A549 (cell line): ENCODE data around the gene SDR39U1. TPM values are rescaled to one million over a fixed set of nuclear protein-coding genes. Genes with fewer than 3 reads are reported as not detected.

Experiments used
- ATAC-seq, 2 experiments: fragments of 200-7000 bp in 1 of 2; fragments of >200 bp in 1 of 2; cut with Nextera tagmentation in 1 of 2; cut with Tn5 transposase in 1 of 2; 3 replicates each; pipeline versions ENCODE4 v1.8.0 to v1.9.1; 2018 to 2020; ENCODE audit warnings: mild to moderate bottlenecking in 1 of 2, moderate library complexity in 1 of 2
- CTCF ChIA-PET: fragments of 300-600 bp; sonication (Branson Sonifier 250); formaldehyde crosslinking; extraction: SDS; loops from one replicate; lab custom pipeline; 2021; ENCODE audit warnings: antibody characterized with exemption, inconsistent platforms; lab: Yijun Ruan, JAX
- POLR2A ChIA-PET: fragments of 350-600 bp; formaldehyde crosslinking; extraction: SDS; loops from one replicate; lab custom pipeline; 2021; ENCODE audit warnings: antibody characterized with exemption, inconsistent platforms; lab: Yijun Ruan, JAX
- DNase-seq, 2 experiments: peaks; one replicate each; pipeline versions ENCODE4 v3.0.0 to v3.0.0-alpha.2; 2011 to 2016; ENCODE audit warnings: low read depth in 1 of 2, low spot score in 1 of 2
- FAIRE-seq: peaks from 2 replicates; lab custom pipeline; 2011; peaks lifted over from hg19 to GRCh38; lab: Jason Lieb, UNC
- H3K27ac ChIP-seq, 2 experiments: fragments of >200 bp; sonication (Bioruptor Twin); formaldehyde crosslinking; 3 replicates each; pipeline ENCODE4 v1.5.1; 2016 to 2017
- H3K4me1 ChIP-seq: fragments of >200 bp; sonication (Bioruptor Twin); formaldehyde crosslinking; 3 replicates; pipeline ENCODE4 v1.6.1; 2016
- H3K4me2 ChIP-seq: fragments of >200 bp; sonication (Bioruptor Twin); formaldehyde crosslinking; 3 replicates; pipeline ENCODE4 v1.6.1; 2016
- H3K4me3 ChIP-seq: fragments of >200 bp; sonication (Bioruptor Twin); formaldehyde crosslinking; 3 replicates; pipeline ENCODE4 v1.5.1; 2016
- H3K9me3 ChIP-seq: fragments of >200 bp; sonication (Bioruptor Twin); formaldehyde crosslinking; 3 replicates; pipeline ENCODE4 v1.6.1; 2016
- ATOH8 ChIP-seq: fragments of 250-450 bp; sonication (Bioruptor Pico); IDR thresholded peaks from 2 replicates; pipeline ENCODE4 v1.5.0; 2020; ENCODE audit warnings: low read depth, mild to moderate bottlenecking, moderate library complexity
- CBX8 ChIP-seq: fragments of 200-600 bp; sonication (generic); IDR thresholded peaks from 2 replicates; pipeline ENCODE4 v1.6.1; 2016
- CHD4 ChIP-seq: fragments of 200-600 bp; sonication (generic); IDR thresholded peaks from 2 replicates; pipeline ENCODE4 v1.6.1; 2016; ENCODE audit warnings: antibody characterized with exemption, mild to moderate bottlenecking, borderline replicate concordance
- CTCF ChIP-seq: fragments of >200 bp; sonication (Bioruptor Twin); formaldehyde crosslinking; IDR thresholded peaks from 3 replicates; pipeline ENCODE4 v1.5.1; 2016
- ELK1 ChIP-seq: fragments of 150-350 bp; IDR thresholded peaks from 2 replicates; pipeline ENCODE4 v1.6.1; 2014; ENCODE audit warnings: low read depth, mild to moderate bottlenecking, low read length
- GATA3 ChIP-seq: IDR thresholded peaks from 2 replicates; pipeline ENCODE4 v1.6.1; 2012; ENCODE audit warnings: borderline replicate concordance
- HES2 ChIP-seq: fragments of >200 bp; sonication (Bioruptor Twin); formaldehyde crosslinking; IDR thresholded peaks from 2 replicates; pipeline ENCODE4 v1.6.1; 2016
- HOXA7 ChIP-seq: fragments of 250-450 bp; sonication (Bioruptor Pico); IDR thresholded peaks from 2 replicates; pipeline ENCODE4 v1.5.0; 2020; ENCODE audit warnings: mild to moderate bottlenecking, moderate library complexity
- JUNB ChIP-seq: fragments of >200 bp; sonication (Bioruptor Twin); formaldehyde crosslinking; IDR thresholded peaks from 2 replicates; pipeline ENCODE4 v1.6.1; 2016
- KDM1A ChIP-seq: fragments of 200-600 bp; sonication (generic); IDR thresholded peaks from 2 replicates; pipeline ENCODE4 v1.6.1; 2016; ENCODE audit warnings: low read depth, mild to moderate bottlenecking
- MAFK ChIP-seq: fragments of 450-650 bp; IDR thresholded peaks from 2 replicates; pipeline ENCODE4 v1.6.1; 2014; ENCODE audit not compliant: partially characterized antibody
- MAX ChIP-seq: IDR thresholded peaks from 2 replicates; pipeline ENCODE4 v1.6.1; 2012
- NFE2L2 ChIP-seq: fragments of 150-350 bp; conservative IDR thresholded peaks from 2 replicates; pipeline ENCODE4 v1.6.1; 2014; ENCODE audit warnings: low read length
- NPAS2 ChIP-seq: fragments of 250-450 bp; sonication (Bioruptor Pico); IDR thresholded peaks from 2 replicates; pipeline ENCODE4 v1.8.0; 2022; ENCODE audit warnings: mild to moderate bottlenecking, moderate library complexity, borderline replicate concordance
- NR3C1 ChIP-seq: fragments of >200 bp; sonication (Bioruptor Twin); formaldehyde crosslinking; IDR thresholded peaks from 3 replicates; pipeline ENCODE4 v1.6.1; 2017
- PBX3 ChIP-seq: IDR thresholded peaks from 2 replicates; pipeline ENCODE4 v1.6.1; 2012
- RCOR1 ChIP-seq: fragments of 150-350 bp; IDR thresholded peaks from 2 replicates; pipeline ENCODE4 v1.6.1; 2014; ENCODE audit warnings: antibody characterized with exemption, low read length, low read depth
- RNF2 ChIP-seq: fragments of 200-600 bp; sonication (generic); IDR thresholded peaks from 2 replicates; pipeline ENCODE4 v1.6.1; 2016; ENCODE audit warnings: low read depth, mild to moderate bottlenecking, antibody characterized with exemption, moderate library complexity, borderline replicate concordance
- SREBF2 ChIP-seq: fragments of 450-650 bp; IDR thresholded peaks from 2 replicates; pipeline ENCODE4 v1.6.1; 2014; ENCODE audit warnings: mild to moderate bottlenecking, moderate library complexity
- TP53 ChIP-seq: fragments of 250-450 bp; sonication (Bioruptor Pico); IDR thresholded peaks from 2 replicates; pipeline ENCODE4 v1.5.0; 2021; ENCODE audit warnings: mild to moderate bottlenecking, moderate library complexity
- USF2 ChIP-seq: fragments of 450-650 bp; IDR thresholded peaks from 2 replicates; pipeline ENCODE4 v1.6.1; 2014; ENCODE audit warnings: antibody characterized with exemption
- ZNF302 ChIP-seq: fragments of 250-450 bp; sonication (Bioruptor Pico); IDR thresholded peaks from 2 replicates; pipeline ENCODE4 v1.9.0; 2021; ENCODE audit warnings: inconsistent platforms, mild to moderate bottlenecking, moderate library complexity
- WGBS: methylation state at CpG from one replicate; pipeline ENCODE4 v1.1.6; 2017; ENCODE audit errors: missing lambda C conversion rate; 5-methylcytosine and 5-hydroxymethylcytosine counted together
- polyA plus RNA-seq, 4 experiments: library from polyadenylated mRNA; depleted of rRNA in 3 of 4; stranded (reverse); fragments of >200 nt; fragmentation: RNase III in 1 of 4; extraction: RNeasy Plus Mini Kit Qiagen cat#74134 plus additional on column Dnase treatment in 1 of 4; gene quantifications; 2 replicates in 3 of 4; 3 replicates in 1 of 4; pipeline ENCODE4 v1.2.3, GENCODE V29; 2011 to 2017

Gene SDR39U1
- polyA plus RNA-seq, 2 of the 4 experiments (the other 2 are of a cell fraction) = 57.3 to 61.1 TPM

GRCh38 chr14:24422694-24423601, 19.6 kb downstream of the SDR39U1 start:
- no peaks in the 10 kb centered on the region for H3K9me3 ChIP-seq
- TF ChIP-seq NPAS2 (CRISPR knock-in tag) (no peak), USF2 (no peak), NR3C1 (no peak), RNF2 (no peak), GATA3 (no peak), HES2 (no peak), NFE2L2 (no peak), ATOH8 (CRISPR knock-in tag) (no peak), CBX8 (no peak)
- TF ChIP-seq, all 56 proteins: peak for 0
- CTCF ChIA-PET = interaction anchor here (1.1 to 18.0 kb wide), 7 partner anchors 9 to 103 kb away, joined by 3 to 1142 read pairs (median 23); partner anchors contain the start of genes ADCY4, CIDEB, DHRS1 and LTB4R
- ATAC-seq (no peak), FAIRE-seq (no peak), DNase-seq (no peak)
- Histone ChIP-seq H3K4me3 (no peak overlapping the region), H3K4me2 (no peak overlapping the region), H3K4me1 (peaks cover 10% of the 10 kb centered on the region; the same call in 1 of the 3 replicates), H3K27ac (no peak overlapping the region)
- WGBS = 71% methylated on average over 12 of the region's 12 CpGs
- POLR2A ChIA-PET = interaction anchor here (0.6 kb wide), 1 partner anchor 19 kb away, joined by 3 read pairs; no protein-coding TSS in a partner anchor

GRCh38 chr14:24422261-24422660, 20.3 kb downstream of the SDR39U1 start:
- ChIA-PET CTCF (interaction anchor here (1.2 to 18.0 kb wide), 6 partner anchors 9 to 103 kb away, joined by 6 to 1142 read pairs (median 31); partner anchors contain the start of genes ADCY4, CIDEB, DHRS1 and LTB4R), POLR2A (no interaction called here)
- FAIRE-seq = no peak
- Histone ChIP-seq H3K4me1 (peaks cover 10% of the 10 kb centered on the region; the same call in 1 of the 3 replicates), H3K27ac (no peak overlapping the region), H3K4me2 (no peak overlapping the region), H3K4me3 (no peak overlapping the region), H3K9me3 (no peaks in the 10 kb centered on the region)
- DNase-seq = no peak
- WGBS = 72% methylated on average over 4 of the region's 4 CpGs
- no peak for ATAC-seq
- no peak for TF ChIP-seq NR3C1
- no peak for TF ChIP-seq CTCF
- no peak for TF ChIP-seq TP53 (CRISPR knock-in tag)
- TF ChIP-seq ZNF302 (CRISPR knock-in tag) = no peak
- TF ChIP-seq MAFK = no peak
- no peak for TF ChIP-seq USF2

GRCh38 chr14:24418492-24418873, 24.1 kb downstream of the SDR39U1 start:
- no peak for TF ChIP-seq MAX
- no peak for TF ChIP-seq ELK1
- TF ChIP-seq KDM1A = no peak
- TF ChIP-seq HOXA7 (CRISPR knock-in tag) = no peak
- no peak for TF ChIP-seq CHD4
- TF ChIP-seq SREBF2 = no peak
- TF ChIP-seq USF2 = no peak
- no peak for TF ChIP-seq RCOR1
- TF ChIP-seq JUNB = no peak
- TF ChIP-seq PBX3 = no peak
- 87% methylated on average over 6 of the region's 6 CpGs for WGBS
- FAIRE-seq = no peak
- no peak overlapping the region for H3K27ac ChIP-seq
- POLR2A ChIA-PET = interaction anchor here (1.1 to 2.2 kb wide), 2 partner anchors 12 to 16 kb away, joined by 3 to 14 read pairs; partner anchors contain the start of genes CBLN3 and KHNYN
- no peak for ATAC-seq
- H3K4me2 ChIP-seq = no peak overlapping the region
- no peaks in the 10 kb centered on the region for H3K9me3 ChIP-seq
- H3K4me1 ChIP-seq = no peaks in the 10 kb centered on the region
- CTCF ChIA-PET = interaction anchor here (1.2 to 16.5 kb wide), 7 partner anchors 11 to 176 kb away, joined by 3 to 254 read pairs (median 3); partner anchors contain the start of genes ADCY4, CBLN3, KHNYN and RIPK3
- no peak for DNase-seq
- H3K4me3 ChIP-seq = no peak overlapping the region
